ENCODE results near the gene LY9. TPM values are rescaled to one million over a fixed set of nuclear protein-coding genes. Genes with fewer than 3 reads are reported as not detected.

LY9 gene
- total and polyA plus RNA-seq, 9 of the 15 experiments (the other 6 are each of a cell fraction or from before 2014, with no cell fraction given) = not detected

DNA sequence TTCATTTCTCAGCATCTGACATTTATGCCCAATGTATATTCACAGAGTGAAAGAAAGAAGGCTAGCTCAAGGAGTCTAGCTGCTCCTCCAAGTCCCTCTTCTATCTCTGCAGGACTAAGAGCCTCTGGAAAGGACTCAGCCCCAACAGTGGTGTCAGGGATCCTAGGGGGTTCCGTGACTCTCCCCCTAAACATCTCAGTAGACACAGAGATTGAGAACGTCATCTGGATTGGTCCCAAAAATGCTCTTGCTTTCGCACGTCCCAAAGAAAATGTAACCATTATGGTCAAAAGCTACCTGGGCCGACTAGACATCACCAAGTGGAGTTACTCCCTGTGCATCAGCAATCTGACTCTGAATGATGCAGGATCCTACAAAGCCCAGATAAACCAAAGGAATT, 3.7 kb downstream of the LY9 start:
- Histone ChIP-seq H3K4me3 (no peak overlapping the region), H2AFZ (ENCODE audit: low read depth, low read length) (no peak overlapping the region), H3K4me2 (ENCODE audit: insufficient read depth, low read length) (no peak overlapping the region), H3K9ac (ENCODE audit: insufficient read depth in 1 of 2, low read depth in 2 of 2, low read length in 2 of 2) (no peak overlapping the region), H3K79me2 (ENCODE audit: control insufficient read depth, insufficient read depth, low read length) (no peaks in the 10 kb centered on the region), H3K27me3 (ENCODE audit: control insufficient read depth in 2 of 2, insufficient read depth in 2 of 2, low read length in 2 of 2) (peaks cover 5 to 21% of the 10 kb centered on the region in 2 experiments; a peak in 4 of 5 replicates), H3K9me1 (ENCODE audit: control insufficient read depth, insufficient read depth, low read length) (no peaks in the 10 kb centered on the region), H3K27ac (ENCODE audit: extremely low read depth, low read depth, low read length) (no peak overlapping the region), H4K20me1 (replicated peaks; ENCODE audit: control insufficient read depth, insufficient read depth, low read length) (no peaks in the 10 kb centered on the region; the same call in 1 of the 2 replicates), H3K36me3 (ENCODE audit: control insufficient read depth, insufficient read depth, low read length) (no peaks in the 10 kb centered on the region), H3K9me3 (replicated peaks; ENCODE audit: control insufficient read depth, insufficient read depth, low read depth, low read length) (no peaks in the 10 kb centered on the region), H3K4me1 (replicated peaks in 1 of 2; ENCODE audit: control insufficient read depth in 2 of 2, insufficient read depth in 2 of 2, low read length in 2 of 2) (peaks cover 0 to 8% of the 10 kb centered on the region in 2 experiments; a peak in 1 of 5 replicates)
- FAIRE-seq (no peak), ATAC-seq (no peak), DNase-seq (ENCODE audit: extremely low read depth in 1 of 4, low spot score in 3 of 4) (no peak)
- BruUV-seq (replicated peaks) = no TSS peak
- ChIA-PET CTCF (ENCODE audit: low intra/inter-chr PET ratio) (no interaction called here), POLR2A (no interaction called here)
- in situ Hi-C loops (cut with MboI) = no loop called here
- 1% methylated on average over 5 of the region's 5 CpGs for WGBS (ENCODE audit: insufficient coverage, low coverage, missing lambda C conversion rate)
- intact Hi-C loops (cut with micrococcal nuclease) = no loop called here
- TF ChIP-seq, protein P1, sequence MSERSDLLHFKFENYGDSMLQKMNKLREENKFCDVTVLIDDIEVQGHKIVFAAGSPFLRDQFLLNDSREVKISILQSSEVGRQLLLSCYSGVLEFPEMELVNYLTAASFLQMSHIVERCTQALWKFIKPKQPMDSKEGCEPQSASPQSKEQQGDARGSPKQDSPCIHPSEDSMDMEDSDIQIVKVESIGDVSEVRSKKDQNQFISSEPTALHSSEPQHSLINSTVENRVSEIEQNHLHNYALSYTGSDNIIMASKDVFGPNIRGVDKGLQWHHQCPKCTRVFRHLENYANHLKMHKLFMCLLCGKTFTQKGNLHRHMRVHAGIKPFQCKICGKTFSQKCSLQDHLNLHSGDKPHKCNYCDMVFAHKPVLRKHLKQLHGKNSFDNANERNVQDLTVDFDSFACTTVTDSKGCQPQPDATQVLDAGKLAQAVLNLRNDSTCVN (CRISPR knock-in tag; IDR thresholded peaks at IDR 0.05) = no peak
- TF ChIP-seq, protein P2, sequence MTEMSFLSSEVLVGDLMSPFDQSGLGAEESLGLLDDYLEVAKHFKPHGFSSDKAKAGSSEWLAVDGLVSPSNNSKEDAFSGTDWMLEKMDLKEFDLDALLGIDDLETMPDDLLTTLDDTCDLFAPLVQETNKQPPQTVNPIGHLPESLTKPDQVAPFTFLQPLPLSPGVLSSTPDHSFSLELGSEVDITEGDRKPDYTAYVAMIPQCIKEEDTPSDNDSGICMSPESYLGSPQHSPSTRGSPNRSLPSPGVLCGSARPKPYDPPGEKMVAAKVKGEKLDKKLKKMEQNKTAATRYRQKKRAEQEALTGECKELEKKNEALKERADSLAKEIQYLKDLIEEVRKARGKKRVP (CRISPR knock-in tag; IDR thresholded peaks at IDR 0.05) = no peak
- TF ChIP-seq, protein P3, sequence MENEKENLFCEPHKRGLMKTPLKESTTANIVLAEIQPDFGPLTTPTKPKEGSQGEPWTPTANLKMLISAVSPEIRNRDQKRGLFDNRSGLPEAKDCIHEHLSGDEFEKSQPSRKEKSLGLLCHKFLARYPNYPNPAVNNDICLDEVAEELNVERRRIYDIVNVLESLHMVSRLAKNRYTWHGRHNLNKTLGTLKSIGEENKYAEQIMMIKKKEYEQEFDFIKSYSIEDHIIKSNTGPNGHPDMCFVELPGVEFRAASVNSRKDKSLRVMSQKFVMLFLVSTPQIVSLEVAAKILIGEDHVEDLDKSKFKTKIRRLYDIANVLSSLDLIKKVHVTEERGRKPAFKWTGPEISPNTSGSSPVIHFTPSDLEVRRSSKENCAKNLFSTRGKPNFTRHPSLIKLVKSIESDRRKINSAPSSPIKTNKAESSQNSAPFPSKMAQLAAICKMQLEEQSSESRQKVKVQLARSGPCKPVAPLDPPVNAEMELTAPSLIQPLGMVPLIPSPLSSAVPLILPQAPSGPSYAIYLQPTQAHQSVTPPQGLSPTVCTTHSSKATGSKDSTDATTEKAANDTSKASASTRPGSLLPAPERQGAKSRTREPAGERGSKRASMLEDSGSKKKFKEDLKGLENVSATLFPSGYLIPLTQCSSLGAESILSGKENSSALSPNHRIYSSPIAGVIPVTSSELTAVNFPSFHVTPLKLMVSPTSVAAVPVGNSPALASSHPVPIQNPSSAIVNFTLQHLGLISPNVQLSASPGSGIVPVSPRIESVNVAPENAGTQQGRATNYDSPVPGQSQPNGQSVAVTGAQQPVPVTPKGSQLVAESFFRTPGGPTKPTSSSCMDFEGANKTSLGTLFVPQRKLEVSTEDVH (IDR thresholded peaks at IDR 0.05; ENCODE audit: low read depth, partially characterized antibody) = no peak
- TF ChIP-seq RBM25 (IDR thresholded peaks at IDR 0.05; ENCODE audit: low read depth, low read length, severe bottlenecking) (no peak), ZKSCAN1 (IDR thresholded peaks at IDR 0.05; ENCODE audit: low read depth, low read length) (no peak), ZNF316 (IDR thresholded peaks at IDR 0.05) (no peak), TCFL5 (CRISPR knock-in tag; conservative IDR thresholded peaks at IDR 0.05) (no peak), KAT7 (CRISPR knock-in tag; IDR thresholded peaks at IDR 0.05; ENCODE audit: borderline replicate concordance) (no peak), STAT5B (CRISPR knock-in tag; IDR thresholded peaks at IDR 0.05) (no peak), ZNF133 (CRISPR knock-in tag; IDR thresholded peaks at IDR 0.05) (no peak), ARID1B (IDR thresholded peaks at IDR 0.05) (no peak)

Data from K562 (cell line).